Neural cell (in vitro differentiated cells): ENCODE results near the gene PKNOX2. TPM values are rescaled to one million over a fixed set of nuclear protein-coding genes. Genes with fewer than 3 reads are reported as not detected.

Experiments used
- H2AFZ ChIP-seq: fragments of 200-600, 300-800 bp; sonication (generic), shearing (Covaris generic); 2 replicates; pipeline ENCODE4 v1.6.0; 2014; ENCODE audit warnings: low read depth, mild to moderate bottlenecking, antibody characterized with exemption, low read length, moderate library complexity
- H3F3A ChIP-seq: fragments of 200-600 bp; shearing (Covaris generic); 2 replicates; pipeline ENCODE4 v1.6.1; 2016; ENCODE audit warnings: mild to moderate bottlenecking, moderate library complexity, mixed read lengths, antibody characterized with exemption, low read length; ENCODE audit not compliant: insufficient read depth, poor library complexity, severe bottlenecking
- H3K27ac ChIP-seq: fragments of 200-600, 300-800 bp; sonication (generic), shearing (Covaris generic); 2 replicates; pipeline ENCODE4 v1.5.1; 2014; ENCODE audit warnings: mild to moderate bottlenecking, low read length, moderate library complexity
- H3K27me3 ChIP-seq: fragments of 300-800, 200-600 bp; sonication (generic), shearing (Covaris generic); 2 replicates; pipeline ENCODE4 v1.6.0; 2014; ENCODE audit warnings: mild to moderate bottlenecking, low read depth, low read length, moderate library complexity; ENCODE audit not compliant: insufficient read depth
- H3K36me3 ChIP-seq: fragments of 300-800, 200-600 bp; sonication (generic), shearing (Covaris generic); 2 replicates; pipeline ENCODE4 v1.5.1; 2014; ENCODE audit warnings: mild to moderate bottlenecking, antibody characterized with exemption, low read length, moderate library complexity; ENCODE audit not compliant: insufficient read depth
- H3K4me2 ChIP-seq: fragments of 300-800, 200-600 bp; sonication (generic), shearing (Covaris generic); 2 replicates; pipeline ENCODE4 v1.6.0; 2014; ENCODE audit warnings: mild to moderate bottlenecking, low read length
- H3K4me3 ChIP-seq: fragments of 300-800, 200-600 bp; sonication (generic), shearing (Covaris generic); 2 replicates; pipeline ENCODE4 v1.5.1; 2014; ENCODE audit warnings: mild to moderate bottlenecking, low read length, moderate library complexity
- H3K79me2 ChIP-seq: fragments of 200-600 bp; shearing (Covaris generic); replicated peaks from 2 replicates; pipeline ENCODE4 v1.6.0; 2014; ENCODE audit warnings: mild to moderate bottlenecking, low read length, moderate library complexity; ENCODE audit not compliant: insufficient read depth
- H3K9ac ChIP-seq: fragments of 300-800, 200-600 bp; sonication (generic), shearing (Covaris generic); 2 replicates; pipeline ENCODE4 v1.6.1; 2016; ENCODE audit warnings: mild to moderate bottlenecking, low read length, mixed read lengths
- H3K9me2 ChIP-seq: fragments of 200-600 bp; shearing (Covaris generic); 2 replicates; pipeline ENCODE4 v1.6.1; 2016; ENCODE audit warnings: mild to moderate bottlenecking, low read length, mixed read lengths; ENCODE audit not compliant: insufficient read depth
- H3K9me3 ChIP-seq: fragments of 200-600, 300-800 bp; sonication (generic), shearing (Covaris generic); 2 replicates; pipeline ENCODE4 v1.6.1; 2016; ENCODE audit warnings: mild to moderate bottlenecking, mixed run types, low read length, moderate library complexity, mixed read lengths
- H4K20me1 ChIP-seq: fragments of 200-600 bp; shearing (Covaris generic); 2 replicates; pipeline ENCODE4 v1.6.1; 2016; ENCODE audit warnings: mild to moderate bottlenecking, mixed run types; ENCODE audit not compliant: insufficient read depth
- EP300 ChIP-seq: fragments of 450-650 bp; conservative IDR thresholded peaks from 2 replicates; pipeline ENCODE4 v1.6.1; 2014; ENCODE audit warnings: antibody characterized with exemption, mild to moderate bottlenecking, moderate library complexity; ENCODE audit not compliant: poor library complexity, severe bottlenecking
- EZH2 ChIP-seq: fragments of 200-600, 300-800 bp; shearing (Covaris generic), sonication (generic); IDR thresholded peaks from 2 replicates; pipeline ENCODE4 v1.6.1; 2014; ENCODE audit warnings: antibody characterized with exemption, low read length, borderline replicate concordance, mild to moderate bottlenecking; ENCODE audit not compliant: insufficient read depth, poor library complexity, severe bottlenecking
- MXI1 ChIP-seq: fragments of 450-650 bp; conservative IDR thresholded peaks from 2 replicates; pipeline ENCODE4 v1.6.1; 2014; ENCODE audit warnings: antibody characterized with exemption, mild to moderate bottlenecking; ENCODE audit not compliant: poor library complexity, severe bottlenecking
- POLR2AphosphoS5 ChIP-seq: IDR thresholded peaks from 2 replicates; pipeline ENCODE4 v1.6.1; 2012
- RAD21 ChIP-seq: fragments of 450-650 bp; conservative IDR thresholded peaks from 2 replicates; pipeline ENCODE4 v1.6.1; 2014; ENCODE audit warnings: antibody characterized with exemption, mild to moderate bottlenecking, moderate library complexity
- SMC3 ChIP-seq: fragments of 450-650 bp; conservative IDR thresholded peaks from 2 replicates; pipeline ENCODE4 v1.6.1; 2014; ENCODE audit warnings: antibody characterized with exemption, mild to moderate bottlenecking, moderate library complexity; ENCODE audit not compliant: poor library complexity
- TAF1 ChIP-seq: IDR thresholded peaks from 2 replicates; pipeline ENCODE4 v1.6.1; 2012; ENCODE audit warnings: low read depth
- polyA plus RNA-seq: library from polyadenylated mRNA; depleted of rRNA; stranded (reverse); fragments of >200 nt; gene quantifications from 2 replicates; pipeline ENCODE4 v1.2.3, GENCODE V29; 2014
- TF ChIP-seq, protein P1 (sequence below): IDR thresholded peaks from 2 replicates; pipeline ENCODE4 v1.6.1; 2012; ENCODE audit warnings: borderline replicate concordance
- TF ChIP-seq, protein P2 (sequence below): fragments of 450-650 bp; IDR thresholded peaks from 2 replicates; pipeline ENCODE4 v1.5.1; 2014; ENCODE audit warnings: antibody characterized with exemption, mild to moderate bottlenecking, moderate library complexity; ENCODE audit not compliant: poor library complexity, severe bottlenecking

The PKNOX2 gene
- polyA plus RNA-seq, 1 donor from 2014 or later: 0.99 TPM

DNA sequence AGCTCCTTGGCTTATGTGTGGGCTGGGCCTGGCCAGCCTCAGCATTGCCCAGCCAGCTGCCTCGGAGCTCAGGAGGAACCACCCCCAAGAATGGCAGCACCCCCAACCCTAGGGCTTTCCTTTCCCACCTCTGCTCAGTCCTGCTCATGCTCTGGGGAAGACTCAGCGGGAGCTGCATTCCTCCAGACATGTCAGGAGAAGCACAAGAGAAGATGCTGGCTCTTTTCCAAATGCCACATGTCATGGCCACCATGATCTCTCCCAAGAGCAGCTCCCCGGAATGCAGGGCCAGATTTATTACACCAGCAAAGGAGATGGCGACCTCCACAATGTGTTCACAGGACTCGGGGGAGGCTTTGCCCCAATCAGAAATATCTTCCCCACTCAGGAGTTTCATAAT, 143.7 kb downstream of the PKNOX2 start:
- H3K36me3 ChIP-seq: no peaks in the 10 kb centered on the region
- H3K27me3 ChIP-seq: no peaks in the 10 kb centered on the region
- H3K4me3 ChIP-seq: no peak overlapping the region
- H3F3A ChIP-seq: no peaks in the 10 kb centered on the region
- no peaks in the 10 kb centered on the region for H4K20me1 ChIP-seq
- no peak overlapping the region for H3K9ac ChIP-seq
- H3K4me2 ChIP-seq: no peak overlapping the region
- no peaks in the 10 kb centered on the region for H3K9me3 ChIP-seq
- TF ChIP-seq POLR2AphosphoS5 (no peak), TAF1 (no peak), EP300 (no peak), MXI1 (no peak), EZH2 (no peak), SMC3 (no peak), RAD21 (no peak)
- TF ChIP-seq, protein P1, sequence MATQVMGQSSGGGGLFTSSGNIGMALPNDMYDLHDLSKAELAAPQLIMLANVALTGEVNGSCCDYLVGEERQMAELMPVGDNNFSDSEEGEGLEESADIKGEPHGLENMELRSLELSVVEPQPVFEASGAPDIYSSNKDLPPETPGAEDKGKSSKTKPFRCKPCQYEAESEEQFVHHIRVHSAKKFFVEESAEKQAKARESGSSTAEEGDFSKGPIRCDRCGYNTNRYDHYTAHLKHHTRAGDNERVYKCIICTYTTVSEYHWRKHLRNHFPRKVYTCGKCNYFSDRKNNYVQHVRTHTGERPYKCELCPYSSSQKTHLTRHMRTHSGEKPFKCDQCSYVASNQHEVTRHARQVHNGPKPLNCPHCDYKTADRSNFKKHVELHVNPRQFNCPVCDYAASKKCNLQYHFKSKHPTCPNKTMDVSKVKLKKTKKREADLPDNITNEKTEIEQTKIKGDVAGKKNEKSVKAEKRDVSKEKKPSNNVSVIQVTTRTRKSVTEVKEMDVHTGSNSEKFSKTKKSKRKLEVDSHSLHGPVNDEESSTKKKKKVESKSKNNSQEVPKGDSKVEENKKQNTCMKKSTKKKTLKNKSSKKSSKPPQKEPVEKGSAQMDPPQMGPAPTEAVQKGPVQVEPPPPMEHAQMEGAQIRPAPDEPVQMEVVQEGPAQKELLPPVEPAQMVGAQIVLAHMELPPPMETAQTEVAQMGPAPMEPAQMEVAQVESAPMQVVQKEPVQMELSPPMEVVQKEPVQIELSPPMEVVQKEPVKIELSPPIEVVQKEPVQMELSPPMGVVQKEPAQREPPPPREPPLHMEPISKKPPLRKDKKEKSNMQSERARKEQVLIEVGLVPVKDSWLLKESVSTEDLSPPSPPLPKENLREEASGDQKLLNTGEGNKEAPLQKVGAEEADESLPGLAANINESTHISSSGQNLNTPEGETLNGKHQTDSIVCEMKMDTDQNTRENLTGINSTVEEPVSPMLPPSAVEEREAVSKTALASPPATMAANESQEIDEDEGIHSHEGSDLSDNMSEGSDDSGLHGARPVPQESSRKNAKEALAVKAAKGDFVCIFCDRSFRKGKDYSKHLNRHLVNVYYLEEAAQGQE: no peak
- TF ChIP-seq, protein P2, sequence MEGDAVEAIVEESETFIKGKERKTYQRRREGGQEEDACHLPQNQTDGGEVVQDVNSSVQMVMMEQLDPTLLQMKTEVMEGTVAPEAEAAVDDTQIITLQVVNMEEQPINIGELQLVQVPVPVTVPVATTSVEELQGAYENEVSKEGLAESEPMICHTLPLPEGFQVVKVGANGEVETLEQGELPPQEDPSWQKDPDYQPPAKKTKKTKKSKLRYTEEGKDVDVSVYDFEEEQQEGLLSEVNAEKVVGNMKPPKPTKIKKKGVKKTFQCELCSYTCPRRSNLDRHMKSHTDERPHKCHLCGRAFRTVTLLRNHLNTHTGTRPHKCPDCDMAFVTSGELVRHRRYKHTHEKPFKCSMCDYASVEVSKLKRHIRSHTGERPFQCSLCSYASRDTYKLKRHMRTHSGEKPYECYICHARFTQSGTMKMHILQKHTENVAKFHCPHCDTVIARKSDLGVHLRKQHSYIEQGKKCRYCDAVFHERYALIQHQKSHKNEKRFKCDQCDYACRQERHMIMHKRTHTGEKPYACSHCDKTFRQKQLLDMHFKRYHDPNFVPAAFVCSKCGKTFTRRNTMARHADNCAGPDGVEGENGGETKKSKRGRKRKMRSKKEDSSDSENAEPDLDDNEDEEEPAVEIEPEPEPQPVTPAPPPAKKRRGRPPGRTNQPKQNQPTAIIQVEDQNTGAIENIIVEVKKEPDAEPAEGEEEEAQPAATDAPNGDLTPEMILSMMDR: no peak
- H2AFZ ChIP-seq: no peak overlapping the region
- no peaks in the 10 kb centered on the region for H3K9me2 ChIP-seq
- no peak overlapping the region for H3K27ac ChIP-seq
- no peaks in the 10 kb centered on the region for H3K79me2 ChIP-seq

DNA sequence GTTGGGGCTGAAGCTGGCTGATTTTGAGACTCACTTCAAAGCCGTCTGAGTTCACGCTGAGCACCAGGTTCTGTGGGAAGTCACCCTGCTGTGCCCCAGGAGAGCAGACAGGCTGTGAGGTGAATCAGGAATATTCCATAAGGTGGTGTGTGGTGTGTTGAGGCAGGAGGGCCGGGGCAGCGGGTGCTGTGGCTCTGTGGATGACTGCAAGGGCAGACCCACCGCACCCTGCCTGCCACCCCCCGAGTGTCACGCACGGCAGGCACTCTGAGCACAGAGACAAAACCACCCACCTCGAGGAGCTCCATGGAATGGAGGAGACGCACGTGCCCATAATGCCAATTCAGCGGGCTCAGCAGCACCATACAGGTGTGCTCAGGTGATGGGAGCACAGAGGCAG, 147.8 kb downstream of the PKNOX2 start:
- Histone ChIP-seq H3K9me3 (no peaks in the 10 kb centered on the region), H3K27me3 (no peaks in the 10 kb centered on the region), H3K36me3 (no peaks in the 10 kb centered on the region), H4K20me1 (no peaks in the 10 kb centered on the region), H3K4me2 (no peak overlapping the region), H2AFZ (no peak overlapping the region), H3K27ac (no peak overlapping the region), H3K9ac (no peak overlapping the region), H3K9me2 (no peaks in the 10 kb centered on the region), H3K79me2 (no peaks in the 10 kb centered on the region), H3K4me3 (no peak overlapping the region), H3F3A (no peaks in the 10 kb centered on the region)
- no peak for TF ChIP-seq EZH2
- TF ChIP-seq RAD21: no peak
- no peak for TF ChIP-seq MXI1
- TF ChIP-seq, protein P1: no peak
- TF ChIP-seq, protein P2: no peak
- TF ChIP-seq SMC3: no peak
- no peak for TF ChIP-seq POLR2AphosphoS5
- TF ChIP-seq TAF1: no peak
- TF ChIP-seq EP300: no peak
